Activated naive CD8-positive, alpha-beta T cell (primary cell): ENCODE measurements around the gene NTPCR.
"Not testable (repeated sequence)": the region's sequence is repeated elsewhere in the genome, so short reads cannot be mapped to it uniquely, and the experiment has no call there.

Experiments used
- H3K27ac Mint-ChIP-seq: one replicate; pipeline ENCODE4 v1.8.0; 2021; ENCODE audit warnings: mixed read lengths
- H3K27me3 Mint-ChIP-seq: one replicate; pipeline ENCODE4 v1.8.0; 2021; ENCODE audit warnings: mixed read lengths
- H3K36me3 Mint-ChIP-seq: one replicate; pipeline ENCODE4 v1.8.0; 2021; ENCODE audit warnings: mixed read lengths
- H3K4me1 Mint-ChIP-seq: one replicate; pipeline ENCODE4 v1.8.0; 2021; ENCODE audit warnings: low read depth, mixed read lengths
- H3K4me3 Mint-ChIP-seq: one replicate; pipeline ENCODE4 v1.8.0; 2021; ENCODE audit warnings: mild to moderate bottlenecking, mixed read lengths
- H3K9me3 Mint-ChIP-seq: one replicate; pipeline ENCODE4 v1.8.0; 2021; ENCODE audit warnings: low read depth, mixed read lengths

NTPCR gene

DNA sequence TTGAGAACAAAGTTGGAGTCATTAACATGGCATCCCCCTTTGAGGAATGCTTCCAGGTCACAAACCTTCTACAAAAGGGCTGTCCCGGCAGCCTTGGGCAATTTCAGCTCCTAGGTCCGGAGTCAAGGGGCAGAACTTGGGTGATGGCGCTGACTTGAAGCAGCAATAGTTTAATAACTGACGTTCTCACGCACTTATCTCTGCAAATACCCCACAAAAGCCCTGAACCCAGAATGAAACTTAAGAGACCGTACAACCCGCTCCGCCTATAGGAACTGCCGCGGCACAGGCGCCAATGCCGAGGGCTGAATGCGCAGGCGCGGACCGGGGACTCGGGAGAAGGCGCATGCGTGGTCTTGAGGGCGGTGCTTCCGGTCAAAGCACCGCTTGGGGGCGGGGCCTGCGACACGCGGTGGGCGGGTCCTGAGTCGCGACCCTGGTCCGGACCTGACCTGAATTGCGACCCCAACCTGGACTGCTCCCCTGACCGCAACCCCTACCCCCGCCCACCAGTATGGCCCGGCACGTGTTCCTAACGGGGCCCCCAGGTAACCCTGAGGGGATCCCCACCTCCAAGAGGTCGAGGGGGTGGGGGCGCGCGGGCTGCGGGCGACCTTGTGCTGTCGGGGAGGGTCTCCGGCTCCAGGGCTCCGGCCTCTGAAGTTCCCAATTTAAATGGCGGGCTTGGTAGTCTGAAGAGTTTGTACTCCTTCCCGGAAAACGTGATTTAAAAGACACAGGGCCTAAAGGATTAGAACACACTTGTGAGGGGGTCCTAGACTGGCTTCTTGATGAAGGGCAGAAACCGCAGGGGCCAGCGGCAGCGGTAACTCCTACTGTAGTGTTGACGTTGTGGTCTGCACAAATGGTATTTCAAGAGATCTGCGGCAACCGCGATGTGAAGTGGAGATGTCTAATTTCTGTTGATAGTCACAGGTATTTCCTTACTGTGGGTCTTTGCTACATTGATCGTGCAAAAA, at the start of gene NTPCR:
Gene NTPCR, plus strand, starts transcription at position 415 of the 980 bp plus-strand sequence. Its CDS starts 100 bp downstream, at position 515.
- Mint-ChIP-seq H3K36me3 (peaks cover 8% of the 10 kb centered on the region), H3K27me3 (no peaks in the 10 kb centered on the region), H3K9me3 (no peaks in the 10 kb centered on the region), H3K4me1 (peaks cover 42% of the 10 kb centered on the region), H3K27ac (peak within 1 kb of the TSS; percentile 95), H3K4me3 (peak within 1 kb of the TSS; percentile 97)

DNA sequence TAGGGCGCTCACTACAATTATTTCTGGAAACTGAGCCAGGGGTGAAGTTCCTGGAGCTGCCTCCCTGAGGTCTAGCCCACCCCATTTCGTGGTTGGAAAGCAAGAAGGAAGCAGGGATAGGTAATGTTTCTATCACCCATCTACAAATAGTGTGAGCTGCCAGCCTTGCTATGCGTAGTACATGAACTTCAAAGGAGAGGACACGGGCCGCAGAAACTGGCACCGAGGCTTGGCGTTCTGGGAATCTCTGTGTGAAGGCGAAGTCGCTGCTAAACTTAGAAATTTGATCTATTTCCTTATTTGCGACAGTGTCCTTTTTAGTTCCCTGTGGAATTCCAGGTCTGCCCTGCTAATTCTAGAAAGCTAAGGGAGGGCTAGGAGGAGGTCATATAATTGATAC, 49.6 kb upstream of the NTPCR start:
- Mint-ChIP-seq H3K9me3 (no peaks in the 10 kb centered on the region), H3K27ac (no peak overlapping the region), H3K4me3 (no peak overlapping the region)

GRCh38 chr1:232901255-232901654, 49.2 kb upstream of the NTPCR start:
- no peaks in the 10 kb centered on the region for H3K27me3 Mint-ChIP-seq

More for the DNA sequence above, 49.6 kb upstream of the NTPCR start:
- peaks cover 9% of the 10 kb centered on the region for H3K4me1 Mint-ChIP-seq
- H3K36me3 Mint-ChIP-seq, result no peaks in the 10 kb centered on the region
- H3K27me3 Mint-ChIP-seq, result no peaks in the 10 kb centered on the region

DNA sequence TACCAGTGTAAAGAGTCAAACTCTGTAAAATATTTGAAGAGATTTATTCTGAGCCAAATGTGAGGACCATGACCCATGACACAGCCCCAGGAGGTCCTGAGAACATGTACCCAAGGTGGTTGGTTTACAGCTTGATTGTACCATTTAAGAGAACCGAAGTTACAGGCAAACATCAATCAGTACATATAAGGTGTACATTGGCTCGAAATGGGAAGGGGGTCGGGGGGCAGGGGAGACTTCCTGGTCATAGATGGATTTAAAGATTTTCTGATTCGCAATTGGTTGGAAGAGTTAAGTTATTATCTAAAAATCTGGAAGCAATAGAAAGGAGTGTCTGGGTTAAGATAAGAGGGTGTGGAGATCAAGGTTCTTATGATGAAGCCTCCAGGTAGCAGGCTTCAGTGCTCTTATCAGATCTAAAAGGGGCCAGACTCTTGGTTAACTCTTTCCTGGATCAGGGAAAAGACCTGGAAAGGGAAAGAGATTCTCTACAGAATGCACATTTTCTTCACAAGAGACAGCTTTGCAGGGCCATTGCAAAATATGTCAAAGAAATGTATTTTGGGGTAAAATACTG, 47.5 kb upstream of the NTPCR start:
- peaks cover 3% of the 10 kb centered on the region for H3K27me3 Mint-ChIP-seq
- no peak overlapping the region for H3K27ac Mint-ChIP-seq
- no peaks in the 10 kb centered on the region for H3K36me3 Mint-ChIP-seq
- peaks cover 15% of the 10 kb centered on the region for H3K4me1 Mint-ChIP-seq
- no peak overlapping the region for H3K4me3 Mint-ChIP-seq
- no peaks in the 10 kb centered on the region for H3K9me3 Mint-ChIP-seq

More at GRCh38 chr1:232901255-232901654, 49.2 kb upstream of the NTPCR start:
- no peak overlapping the region for H3K27ac Mint-ChIP-seq
- no peak overlapping the region for H3K4me3 Mint-ChIP-seq
- H3K4me1 Mint-ChIP-seq, result peaks cover 12% of the 10 kb centered on the region
- H3K36me3 Mint-ChIP-seq, result no peaks in the 10 kb centered on the region
- no peaks in the 10 kb centered on the region for H3K9me3 Mint-ChIP-seq

DNA sequence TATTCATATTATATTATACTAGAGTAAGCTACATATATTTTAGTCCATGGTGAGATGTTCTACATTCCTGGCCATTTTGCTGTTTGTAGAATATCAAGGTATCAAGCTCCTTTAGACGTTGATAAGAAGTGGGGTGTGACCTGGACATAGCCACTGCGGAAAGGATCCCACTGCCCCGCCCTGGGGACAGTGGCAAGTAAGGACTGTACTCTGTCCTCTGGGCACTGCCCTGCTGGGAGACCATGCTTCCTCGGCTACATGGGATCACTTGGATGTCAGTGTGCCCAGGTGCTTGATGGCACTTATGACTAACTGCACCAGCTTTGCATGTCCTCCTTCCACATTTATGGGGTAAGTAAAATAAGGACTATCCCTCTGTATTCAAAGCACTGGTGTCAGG, 46.3 kb upstream of the NTPCR start:
- Mint-ChIP-seq H3K27me3 (peaks cover 3% of the 10 kb centered on the region), H3K4me3 (no peak overlapping the region), H3K27ac (no peak overlapping the region), H3K36me3 (no peaks in the 10 kb centered on the region), H3K9me3 (no peaks in the 10 kb centered on the region), H3K4me1 (peaks cover 19% of the 10 kb centered on the region)

DNA sequence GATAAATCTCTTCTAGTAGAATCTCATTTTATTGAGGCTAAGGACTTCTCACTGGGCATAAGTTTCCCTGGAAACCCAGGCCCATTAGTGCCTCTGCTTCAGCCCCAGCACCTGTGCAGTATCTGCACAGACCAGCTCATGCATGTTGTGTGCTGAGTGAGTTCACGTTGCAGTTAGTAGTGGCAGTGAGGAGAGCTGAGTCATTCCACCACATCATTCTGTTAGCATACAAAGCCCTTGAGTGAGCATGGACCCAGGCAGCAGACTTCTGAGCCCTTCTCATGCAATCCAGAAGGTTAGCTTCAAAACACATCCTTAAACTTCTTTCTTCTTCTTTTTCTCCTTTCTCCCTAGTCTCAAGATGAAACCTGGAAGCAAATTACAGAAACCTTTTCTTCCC, 45.8 kb upstream of the NTPCR start:
- no peak overlapping the region for H3K27ac Mint-ChIP-seq

DNA sequence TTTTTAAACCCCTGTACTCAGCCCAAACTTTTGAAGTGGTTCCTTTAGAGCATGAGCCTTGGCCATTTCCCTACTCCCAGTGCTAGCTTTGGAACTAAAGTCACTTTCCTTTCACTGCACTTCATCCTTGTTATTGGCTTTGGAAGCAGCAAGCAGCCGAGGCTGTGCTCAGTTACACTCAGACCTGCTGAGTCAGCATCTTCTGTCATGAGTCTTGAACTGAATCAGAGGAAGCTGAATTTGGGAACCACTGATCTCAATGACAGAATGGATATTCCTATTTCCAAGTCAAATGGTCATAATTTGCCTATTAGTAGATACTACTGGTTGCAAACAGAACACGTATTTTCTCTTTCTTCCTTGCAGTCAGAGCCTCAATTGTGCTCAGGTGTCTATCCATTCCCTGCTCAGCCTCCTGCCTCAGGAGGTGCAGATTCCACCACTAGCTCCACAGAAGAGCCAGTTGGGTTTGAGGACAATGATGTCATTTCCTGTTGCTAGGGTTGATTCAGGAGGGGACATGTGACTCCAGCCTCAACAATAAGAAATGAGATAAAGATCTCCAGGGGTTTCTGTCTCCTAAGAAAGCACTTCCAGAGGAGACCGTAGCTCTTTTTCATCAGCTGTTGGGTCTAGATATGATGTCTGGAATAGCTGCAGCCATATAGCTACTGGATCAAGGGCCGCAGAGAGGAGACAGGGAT, 44.9 kb upstream of the NTPCR start:
- H3K27ac Mint-ChIP-seq, result no peak overlapping the region
- H3K9me3 Mint-ChIP-seq, result no peaks in the 10 kb centered on the region

More for the DNA sequence above, 45.8 kb upstream of the NTPCR start:
- no peaks in the 10 kb centered on the region for H3K36me3 Mint-ChIP-seq
- H3K9me3 Mint-ChIP-seq, result no peaks in the 10 kb centered on the region
- peaks cover 3% of the 10 kb centered on the region for H3K27me3 Mint-ChIP-seq
- H3K4me3 Mint-ChIP-seq, result no peak overlapping the region
- peaks cover 23% of the 10 kb centered on the region for H3K4me1 Mint-ChIP-seq

GRCh38 chr1:232906441-232906840, 44.0 kb upstream of the NTPCR start:
- H3K9me3 Mint-ChIP-seq, result no peaks in the 10 kb centered on the region
- peaks cover 5% of the 10 kb centered on the region for H3K27me3 Mint-ChIP-seq
- no peak overlapping the region for H3K4me3 Mint-ChIP-seq
- H3K4me1 Mint-ChIP-seq, result peaks cover 40% of the 10 kb centered on the region
- H3K27ac Mint-ChIP-seq, result no peak overlapping the region
- H3K36me3 Mint-ChIP-seq, result no peaks in the 10 kb centered on the region

More for the DNA sequence above, 44.9 kb upstream of the NTPCR start:
- Mint-ChIP-seq H3K4me3 (no peak overlapping the region), H3K36me3 (no peaks in the 10 kb centered on the region), H3K27me3 (peaks cover 4% of the 10 kb centered on the region), H3K4me1 (peaks cover 33% of the 10 kb centered on the region)

DNA sequence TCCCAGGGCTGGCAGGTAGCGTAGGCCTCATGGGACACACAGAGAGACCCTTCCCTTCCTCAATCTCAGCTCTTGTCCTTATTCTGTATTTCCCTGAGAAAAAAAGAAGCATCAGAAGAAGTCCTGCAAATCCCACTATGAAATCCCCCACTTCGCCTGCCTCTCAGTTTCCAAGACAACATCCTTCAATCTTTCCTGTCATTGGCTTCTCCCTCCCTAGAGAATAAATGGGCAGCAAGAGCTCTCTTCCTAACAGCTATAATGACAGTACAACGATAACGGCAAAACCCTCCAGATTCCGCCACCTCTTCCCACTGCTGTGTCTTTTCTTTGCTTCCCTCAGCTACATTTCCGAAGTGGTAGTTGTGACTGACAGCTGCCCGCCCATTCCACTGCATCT, 41.6 kb upstream of the NTPCR start:
- peaks cover 40% of the 10 kb centered on the region for H3K4me1 Mint-ChIP-seq
- H3K9me3 Mint-ChIP-seq, result no peaks in the 10 kb centered on the region
- no peaks in the 10 kb centered on the region for H3K36me3 Mint-ChIP-seq
- H3K27me3 Mint-ChIP-seq, result peaks cover 5% of the 10 kb centered on the region
- H3K4me3 Mint-ChIP-seq, result no peak overlapping the region
- no peak overlapping the region for H3K27ac Mint-ChIP-seq

GRCh38 chr1:232909752-232910151, 40.7 kb upstream of the NTPCR start:
- Mint-ChIP-seq H3K27me3 (peaks cover 5% of the 10 kb centered on the region), H3K4me3 (no peak overlapping the region), H3K27ac (no peak overlapping the region), H3K4me1 (peaks cover 40% of the 10 kb centered on the region), H3K36me3 (no peaks in the 10 kb centered on the region), H3K9me3 (no peaks in the 10 kb centered on the region)

GRCh38 chr1:232911027-232911599, 39.3 kb upstream of the NTPCR start:
- no peak overlapping the region for H3K27ac Mint-ChIP-seq
- H3K4me1 Mint-ChIP-seq, result peaks cover 28% of the 10 kb centered on the region
- H3K27me3 Mint-ChIP-seq, result peaks cover 5% of the 10 kb centered on the region
- H3K36me3 Mint-ChIP-seq, result no peaks in the 10 kb centered on the region
- H3K9me3 Mint-ChIP-seq, result no peaks in the 10 kb centered on the region
- no peak overlapping the region for H3K4me3 Mint-ChIP-seq

DNA sequence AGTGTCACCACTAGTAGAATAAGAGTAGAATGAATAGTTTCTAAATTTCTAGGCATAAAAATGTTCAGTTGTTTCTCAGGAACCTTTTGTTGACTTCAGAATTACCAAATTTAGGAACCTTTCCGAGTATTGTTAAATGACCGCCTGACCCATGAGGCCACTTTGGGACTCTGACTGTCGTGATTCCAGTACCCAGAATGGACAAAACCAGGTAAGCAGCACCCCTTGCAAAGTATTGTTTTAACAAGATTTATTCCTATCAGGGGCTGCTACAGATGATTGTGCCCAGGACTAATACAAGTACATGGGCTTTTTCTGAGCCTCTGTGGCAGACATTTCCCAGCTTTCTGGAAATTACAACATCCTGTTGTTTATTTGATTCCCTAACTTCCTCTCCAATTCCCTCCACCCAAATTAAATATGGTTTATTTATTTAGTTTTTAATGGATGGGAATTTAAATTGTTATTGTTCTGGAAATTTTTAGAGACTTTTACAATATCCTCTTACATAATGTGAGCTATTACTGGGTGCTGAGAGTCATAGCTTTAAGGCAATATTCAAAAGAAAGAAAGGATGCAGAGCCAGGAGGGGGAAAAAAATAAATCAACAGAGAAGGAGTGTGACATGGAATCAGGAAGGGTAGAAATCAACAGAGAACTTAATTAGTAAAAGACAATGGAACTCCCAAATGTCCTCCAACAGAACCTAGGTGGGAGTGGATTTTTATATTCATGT, 37.4 kb upstream of the NTPCR start:
- peaks cover 6% of the 10 kb centered on the region for H3K27me3 Mint-ChIP-seq
- H3K36me3 Mint-ChIP-seq, result no peaks in the 10 kb centered on the region
- peaks cover 24% of the 10 kb centered on the region for H3K4me1 Mint-ChIP-seq
- H3K4me3 Mint-ChIP-seq, result no peak overlapping the region
- no peak overlapping the region for H3K27ac Mint-ChIP-seq
- no peaks in the 10 kb centered on the region for H3K9me3 Mint-ChIP-seq

DNA sequence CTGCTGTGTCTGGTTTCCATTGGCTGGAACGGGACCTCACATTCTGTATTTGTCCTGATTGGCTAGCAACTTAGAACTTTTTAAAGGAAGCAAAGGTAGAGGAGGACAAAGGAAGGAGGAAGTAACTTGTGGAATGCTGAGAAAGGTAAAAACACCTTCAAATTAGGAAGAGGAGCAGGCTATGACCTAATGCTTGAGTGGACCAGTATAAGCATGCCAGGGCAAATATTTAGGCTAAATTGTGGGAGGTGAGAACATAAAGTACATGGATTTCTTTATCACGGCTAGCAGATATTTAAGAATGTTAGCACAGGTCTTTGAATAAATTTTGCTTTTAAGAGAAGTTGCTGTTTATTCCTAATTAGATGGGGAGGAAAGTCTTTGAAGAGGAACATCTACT, 36.1 kb upstream of the NTPCR start:
- H3K36me3 Mint-ChIP-seq, H3K9me3 Mint-ChIP-seq: not testable (repeated sequence)

DNA sequence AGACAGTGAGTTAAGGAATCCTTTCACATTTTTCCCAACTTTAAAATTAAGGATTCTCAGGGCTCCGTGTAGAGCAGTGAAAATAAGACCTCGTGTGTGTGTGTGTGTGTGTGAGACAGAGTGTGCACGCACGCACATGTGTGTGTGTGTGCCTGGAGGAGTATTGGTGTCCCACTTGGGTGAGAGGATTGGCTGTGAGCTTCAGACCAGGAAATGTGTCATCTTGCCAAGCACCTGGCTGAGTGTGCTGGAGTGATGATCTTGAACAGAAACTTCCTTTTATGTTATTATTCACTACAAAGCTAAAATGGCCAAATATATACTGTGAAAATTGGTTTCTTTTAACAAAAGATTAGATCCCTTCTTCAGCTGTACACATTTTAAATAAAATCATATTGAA, 35.2 kb upstream of the NTPCR start:
- Mint-ChIP-seq H3K4me3 (no peak overlapping the region), H3K4me1 (peaks cover 10% of the 10 kb centered on the region), H3K36me3 (peaks cover 2% of the 10 kb centered on the region), H3K27ac (no peak overlapping the region), H3K9me3 (no peaks in the 10 kb centered on the region), H3K27me3 (peaks cover 6% of the 10 kb centered on the region)

More for the DNA sequence above, 36.1 kb upstream of the NTPCR start:
- H3K4me3 Mint-ChIP-seq, H3K27ac Mint-ChIP-seq, H3K27me3 Mint-ChIP-seq: not testable (repeated sequence)
- H3K4me1 Mint-ChIP-seq, result peaks cover 19% of the 10 kb centered on the region
